GM23248 (cell line): ENCODE measurements around the gene JOSD2.

Source experiments
- EZH2 ChIP-seq: fragments of 200-600 bp; sonication (generic); IDR thresholded peaks from 2 replicates; pipeline ENCODE4 v1.6.1; 2018; ENCODE audit warnings: antibody characterized with exemption, mild to moderate bottlenecking; ENCODE audit not compliant: insufficient read depth, poor library complexity, severe bottlenecking
- EZH2phosphoT487 ChIP-seq: fragments of 200-600 bp; sonication (generic); IDR thresholded peaks from 2 replicates; pipeline ENCODE4 v1.6.1; 2018; ENCODE audit warnings: antibody characterized with exemption, moderate library complexity, mild to moderate bottlenecking, low read depth; ENCODE audit not compliant: insufficient read depth

- TF ChIP-seq EZH2 (no peak), EZH2phosphoT487 (no peak)
Observed at GRCh38 chr19:50496189-50497021, 14.6 kb downstream of the JOSD2 start.
